Activated naive CD4-positive, alpha-beta T cell treated with anti-CD3 and anti-CD28 coated beads for 36 hours (primary cell): ENCODE data around the gene DKKL1. TPM values are rescaled to one million over a fixed set of nuclear protein-coding genes. Genes with fewer than 3 reads are reported as not detected.

Experiments
- CTCF ChIA-PET: fragments of 350-600 bp; sonication (Branson Sonifier 250); formaldehyde crosslinking; loops from one replicate; lab custom pipeline; 2021; ENCODE audit warnings: antibody characterized with exemption; lab: Charles Lee
- DNase-seq: peaks from one replicate; pipeline ENCODE4 v3.0.0-alpha.2; 2020
- H3K27ac Mint-ChIP-seq: one replicate; pipeline ENCODE4 v1.8.0; 2021; ENCODE audit warnings: mild to moderate bottlenecking, mixed read lengths
- H3K27me3 Mint-ChIP-seq: one replicate; pipeline ENCODE4 v1.8.0; 2021; ENCODE audit warnings: low read depth, mixed read lengths
- H3K36me3 Mint-ChIP-seq: one replicate; pipeline ENCODE4 v1.8.0; 2021; ENCODE audit warnings: low read depth, mixed read lengths
- H3K4me1 Mint-ChIP-seq: one replicate; pipeline ENCODE4 v1.8.0; 2021; ENCODE audit warnings: low read depth, mixed read lengths
- H3K4me3 Mint-ChIP-seq: one replicate; pipeline ENCODE4 v1.8.0; 2021; ENCODE audit warnings: mild to moderate bottlenecking, moderate library complexity, mixed read lengths
- H3K9me3 Mint-ChIP-seq: one replicate; pipeline ENCODE4 v1.8.0; 2021; ENCODE audit warnings: mixed read lengths
- intact Hi-C: fragments of 100-400 bp; cut with micrococcal nuclease; formaldehyde crosslinking; loops from one replicate; pipeline ENCODE4 v1.15.1; 2023
- total RNA-seq, 2 experiments: library from RNA; stranded (reverse); gene quantifications; one replicate each; pipeline ENCODE4 v1.2.3, GENCODE V29; 2021

DKKL1 gene
- total RNA-seq, 2 experiments from 2014 or later, result not detected

DNA sequence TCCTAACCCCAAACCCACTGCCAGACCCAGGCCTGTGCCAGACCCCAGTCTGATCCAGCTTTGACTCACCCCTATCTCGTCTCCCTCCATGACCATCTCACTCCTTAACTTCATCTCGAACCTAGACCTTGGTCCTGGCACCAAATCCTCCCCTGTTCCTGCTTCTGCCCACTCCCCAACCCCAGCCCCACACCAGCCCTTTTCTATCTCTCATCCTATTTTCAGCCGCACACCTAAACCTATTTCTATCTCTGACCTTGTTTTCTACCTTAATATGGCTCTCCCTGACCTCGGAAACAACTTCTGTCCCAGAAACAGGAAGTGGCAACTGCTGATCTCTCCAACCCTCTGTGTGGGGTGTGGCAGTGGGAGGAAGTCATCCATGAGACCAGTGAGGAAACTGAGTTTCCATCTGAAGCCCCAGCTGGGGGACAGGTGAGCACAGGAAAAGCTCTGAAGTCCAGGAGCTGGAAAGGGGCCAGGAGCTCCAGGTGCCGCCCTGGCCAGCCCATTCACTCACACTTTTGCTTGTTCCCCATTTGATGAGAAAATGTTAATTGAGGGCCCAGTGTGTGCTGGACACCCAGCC lies 45.9 kb downstream of the DKKL1 start:
- intact Hi-C loops, result no loop called here
- CTCF ChIA-PET, result interaction anchor here (0.6 to 3.2 kb wide), 8 partner anchors 12 to 211 kb away, joined by 3 to 15 read pairs (median 3); partner anchors contain the start of gene FLT3LG
- Mint-ChIP-seq H3K27ac (peak overlapping the region; percentile 46), H3K27me3 (no peaks in the 10 kb centered on the region), H3K9me3 (no peaks in the 10 kb centered on the region), H3K4me3 (peak overlapping the region; percentile 1), H3K36me3 (no peaks in the 10 kb centered on the region), H3K4me1 (peaks cover 54% of the 10 kb centered on the region)
- peak; percentile 40 for DNase-seq

DNA sequence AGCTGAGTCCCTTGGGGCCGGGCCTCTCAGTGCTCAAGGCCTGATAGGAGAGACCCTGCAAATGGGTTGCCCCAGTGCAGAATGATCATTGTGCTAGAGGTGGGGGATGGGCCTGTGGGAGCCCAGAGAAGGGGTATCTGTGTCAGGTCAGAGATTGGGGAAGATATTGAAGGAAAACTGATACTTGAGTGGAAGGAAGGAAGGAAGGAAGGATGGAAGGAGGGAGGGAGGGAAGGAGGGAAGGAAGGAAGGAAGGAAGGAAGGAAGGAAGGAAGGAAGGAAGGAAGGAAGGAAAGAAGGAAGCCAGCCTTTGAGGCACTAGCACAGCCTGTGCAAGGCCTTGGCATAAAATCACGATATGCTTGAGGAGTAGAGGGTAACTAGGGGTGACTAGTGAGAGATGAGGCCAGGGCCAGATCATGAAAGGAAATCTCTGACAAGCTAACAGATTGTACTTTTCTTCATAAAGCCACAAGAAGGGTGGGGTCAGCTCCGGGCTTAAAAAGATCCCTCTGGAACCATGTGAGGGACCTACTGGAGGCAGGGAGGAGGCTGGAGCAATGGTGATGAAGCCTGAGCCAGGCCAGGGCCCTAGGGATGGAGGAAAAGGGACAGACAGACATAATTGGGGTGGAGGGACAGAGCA lies 48.1 kb downstream of the DKKL1 start:
- H3K4me3 Mint-ChIP-seq, result no peak overlapping the region
- H3K27me3 Mint-ChIP-seq, result no peaks in the 10 kb centered on the region
- intact Hi-C loops, result no loop called here
- no peaks in the 10 kb centered on the region for H3K36me3 Mint-ChIP-seq
- CTCF ChIA-PET, result interaction anchor here (0.7 to 3.2 kb wide), 4 partner anchors 9 to 120 kb away, joined by 3 to 15 read pairs (median 4); no protein-coding TSS in a partner anchor
- DNase-seq, result no peak
- no peaks in the 10 kb centered on the region for H3K9me3 Mint-ChIP-seq
- H3K4me1 Mint-ChIP-seq, result peaks cover 52% of the 10 kb centered on the region
- H3K27ac Mint-ChIP-seq, result no peak overlapping the region

DNA sequence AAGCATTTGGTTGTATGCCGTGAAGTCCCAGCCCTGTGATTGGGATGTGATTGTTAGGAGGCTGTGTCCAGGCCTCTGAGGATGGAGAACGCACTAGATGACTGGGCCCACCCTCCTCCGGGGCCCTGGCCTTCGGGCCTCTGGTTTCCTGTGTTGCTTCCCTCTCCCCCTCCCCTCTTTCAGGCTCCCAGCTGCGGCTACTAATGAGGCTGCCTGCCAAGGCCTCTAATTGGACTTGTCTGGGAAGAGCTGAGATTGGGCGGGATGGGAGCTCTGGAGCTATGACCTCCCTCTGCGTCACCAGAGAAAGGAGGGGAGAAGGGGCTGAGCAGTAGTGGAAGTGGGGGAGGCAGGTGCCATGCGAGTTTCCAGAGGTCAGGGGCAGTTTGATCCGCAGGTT lies 49.7 kb downstream of the DKKL1 start:
- peaks cover 36% of the 10 kb centered on the region for H3K4me1 Mint-ChIP-seq
- H3K4me3 Mint-ChIP-seq, result no peak overlapping the region
- intact Hi-C loops, result no loop called here
- no peak overlapping the region for H3K27ac Mint-ChIP-seq
- no peaks in the 10 kb centered on the region for H3K9me3 Mint-ChIP-seq
- CTCF ChIA-PET, result interaction anchor here (0.6 to 0.7 kb wide), 2 partner anchors 55 to 188 kb away, joined by 3 read pairs; no protein-coding TSS in a partner anchor
- no peaks in the 10 kb centered on the region for H3K36me3 Mint-ChIP-seq
- no peaks in the 10 kb centered on the region for H3K27me3 Mint-ChIP-seq
- no peak for DNase-seq

DNA sequence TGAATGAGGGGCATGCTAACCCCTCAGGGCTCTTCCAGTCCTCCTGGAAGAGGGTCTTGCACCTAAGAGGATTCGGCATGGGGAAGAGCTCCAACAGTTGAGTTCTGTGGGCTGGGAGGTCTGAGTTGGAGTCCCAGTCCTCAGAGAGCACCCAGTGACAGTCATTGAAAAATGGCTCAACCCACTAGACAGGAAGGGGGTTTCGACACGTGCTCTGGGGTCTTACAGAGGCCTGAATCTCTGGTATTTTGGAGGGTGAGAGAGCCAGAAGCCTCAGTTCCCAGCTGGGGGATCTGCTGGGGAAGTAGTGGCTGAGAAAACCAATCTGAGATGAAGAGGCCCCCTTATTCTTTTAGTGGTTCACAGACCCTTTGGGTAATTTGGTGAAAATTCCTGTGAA lies 50.6 kb downstream of the DKKL1 start:
- CTCF ChIA-PET, result no interaction called here
- Mint-ChIP-seq H3K27ac (no peak overlapping the region), H3K27me3 (no peaks in the 10 kb centered on the region), H3K4me3 (no peak overlapping the region), H3K36me3 (no peaks in the 10 kb centered on the region), H3K4me1 (peaks cover 27% of the 10 kb centered on the region), H3K9me3 (no peaks in the 10 kb centered on the region)
- DNase-seq, result no peak
- intact Hi-C loops, result no loop called here

DNA sequence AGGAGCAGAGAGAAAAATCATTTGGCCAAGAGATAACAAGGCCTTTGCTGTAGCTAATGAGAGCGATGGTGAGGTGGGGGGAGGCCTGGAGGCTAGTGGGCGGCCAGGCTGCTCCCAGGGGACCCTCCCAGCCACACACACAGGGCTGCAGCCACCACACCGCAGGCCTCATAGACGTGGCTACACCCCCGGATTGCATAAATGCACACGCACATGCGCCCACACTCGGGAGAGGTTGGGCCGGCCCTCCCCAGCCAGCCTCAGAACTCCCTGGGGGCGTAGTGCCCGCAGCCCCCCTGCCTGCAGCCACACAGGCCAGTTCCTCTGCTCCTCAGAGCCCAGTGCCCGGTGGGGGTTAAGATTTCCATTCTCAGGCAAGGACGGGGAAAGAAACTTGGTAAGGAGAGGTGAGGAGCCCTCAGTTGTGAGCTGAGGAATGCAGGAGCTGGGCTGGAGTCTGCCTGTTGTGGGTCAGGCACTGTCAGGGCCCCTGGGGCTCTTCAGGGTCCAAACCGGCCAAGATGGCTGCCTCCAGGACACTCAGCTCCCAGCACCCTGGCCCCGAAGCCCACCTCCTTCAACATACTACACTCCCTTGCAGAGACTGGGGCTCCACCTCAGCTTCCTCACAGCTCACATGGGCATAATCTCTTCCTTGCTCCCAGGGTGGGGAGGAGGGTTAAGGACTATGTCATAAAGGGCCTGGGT lies 51.6 kb downstream of the DKKL1 start:
- DNase-seq, result no peak
- Mint-ChIP-seq H3K27ac (no peak overlapping the region), H3K36me3 (no peaks in the 10 kb centered on the region), H3K4me1 (peaks cover 18% of the 10 kb centered on the region), H3K9me3 (no peaks in the 10 kb centered on the region), H3K27me3 (peaks cover 6% of the 10 kb centered on the region), H3K4me3 (no peak overlapping the region)
- intact Hi-C loops, result no loop called here
- CTCF ChIA-PET, result no interaction called here

DNA sequence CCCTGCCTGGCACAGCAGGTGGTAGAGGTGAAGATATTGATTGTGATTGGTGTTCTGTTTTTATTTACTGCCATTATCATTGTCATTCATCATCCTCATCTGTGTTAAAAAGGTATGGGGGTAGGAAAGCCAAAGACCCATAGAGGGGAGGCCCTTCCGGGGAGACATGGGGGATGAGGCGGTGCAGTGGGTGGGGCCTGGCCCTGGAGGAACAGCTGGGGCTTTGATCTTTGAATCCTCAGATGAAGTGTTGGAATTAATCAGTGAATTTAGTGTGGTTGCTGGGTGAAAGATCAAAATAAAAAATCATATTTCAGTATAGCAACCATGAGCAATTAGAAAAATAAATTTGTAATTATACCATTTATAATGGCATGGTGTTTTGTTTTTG lies 52.1 kb downstream of the DKKL1 start:
- Mint-ChIP-seq H3K27ac (no peak overlapping the region), H3K36me3 (no peaks in the 10 kb centered on the region), H3K4me3 (no peak overlapping the region), H3K27me3 (peaks cover 11% of the 10 kb centered on the region), H3K9me3 (no peaks in the 10 kb centered on the region), H3K4me1 (peaks cover 20% of the 10 kb centered on the region)
- intact Hi-C loops, result no loop called here
- CTCF ChIA-PET, result no interaction called here
- DNase-seq, result no peak

DNA sequence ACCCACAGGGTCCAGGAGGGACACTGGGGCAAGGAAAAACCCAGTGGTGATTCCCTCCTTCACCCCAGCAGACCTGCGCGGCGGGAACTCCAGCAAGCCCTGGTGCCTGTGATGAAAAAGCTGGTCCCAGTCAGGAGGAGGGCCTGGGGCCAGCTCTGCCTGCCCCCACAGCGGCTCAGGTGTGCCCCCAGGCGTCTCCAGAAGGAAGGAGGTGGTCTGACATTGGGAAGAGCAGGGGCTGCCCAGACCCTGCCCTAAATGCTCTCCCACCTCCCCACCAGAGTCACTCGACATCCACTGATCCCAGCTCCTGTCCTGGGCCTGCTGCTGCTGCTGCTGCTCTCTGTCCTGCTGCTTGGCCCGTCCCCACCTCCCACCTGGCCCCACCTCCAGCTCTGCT lies 53.4 kb downstream of the DKKL1 start:
- H3K36me3 Mint-ChIP-seq, result no peaks in the 10 kb centered on the region
- intact Hi-C loops, result no loop called here
- H3K27ac Mint-ChIP-seq, result no peak overlapping the region
- CTCF ChIA-PET, result interaction anchor here (1.0 to 1.2 kb wide), 2 partner anchors 23 to 116 kb away, joined by 3 read pairs; no protein-coding TSS in a partner anchor
- H3K27me3 Mint-ChIP-seq, result peaks cover 23% of the 10 kb centered on the region
- DNase-seq, result no peak
- H3K4me3 Mint-ChIP-seq, result no peak overlapping the region
- H3K9me3 Mint-ChIP-seq, result no peaks in the 10 kb centered on the region
- peaks cover 19% of the 10 kb centered on the region for H3K4me1 Mint-ChIP-seq

DNA sequence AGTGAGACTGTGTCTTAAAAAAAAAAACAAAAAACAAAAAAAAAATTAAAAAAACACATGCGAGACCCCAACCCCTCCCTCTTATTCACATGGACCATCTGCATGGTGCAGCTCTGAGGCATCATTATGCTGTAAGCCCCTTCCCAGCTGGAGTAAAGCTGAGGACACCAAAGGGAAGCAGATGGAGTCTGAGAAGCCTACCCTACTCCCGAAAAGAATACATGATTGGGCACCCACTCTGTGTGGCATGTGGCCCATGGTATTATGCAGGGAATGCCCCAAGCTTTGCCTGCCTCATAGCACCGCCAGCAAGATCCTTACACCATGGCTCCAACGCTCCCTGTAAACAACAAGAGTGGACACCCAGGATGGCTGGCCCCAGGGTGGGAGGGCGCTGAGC lies 54.8 kb downstream of the DKKL1 start:
- Mint-ChIP-seq H3K4me3 (no peak overlapping the region), H3K4me1 (peaks cover 21% of the 10 kb centered on the region), H3K9me3 (no peaks in the 10 kb centered on the region), H3K36me3 (no peaks in the 10 kb centered on the region), H3K27me3 (peaks cover 33% of the 10 kb centered on the region), H3K27ac (no peak overlapping the region)
- no peak for DNase-seq
- CTCF ChIA-PET, result interaction anchor here (1.2 to 1.6 kb wide), 2 partner anchors 12 to 54 kb away, joined by 4 read pairs; no protein-coding TSS in a partner anchor
- intact Hi-C loops, result no loop called here

DNA sequence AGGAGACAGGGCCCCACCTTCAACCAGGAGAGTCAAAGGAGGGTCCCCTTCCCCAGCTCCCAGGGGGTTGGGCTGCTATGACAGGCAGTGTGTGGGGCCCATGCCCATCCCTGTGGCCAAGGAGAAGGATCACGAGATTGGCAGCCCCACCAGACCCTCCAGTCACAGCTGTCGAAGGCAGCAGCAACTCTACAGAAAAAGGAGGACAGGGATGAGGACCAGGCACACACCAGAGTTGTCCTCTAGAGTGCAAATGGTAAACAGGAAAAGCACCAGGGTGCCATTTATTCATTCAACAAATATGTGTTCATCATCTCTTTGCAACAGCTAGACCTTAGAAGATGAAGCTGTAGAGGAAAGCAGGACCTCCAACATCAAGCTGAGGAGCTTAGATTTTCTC lies 55.5 kb downstream of the DKKL1 start:
- intact Hi-C loops, result no loop called here
- Mint-ChIP-seq H3K4me3 (no peak overlapping the region), H3K9me3 (no peaks in the 10 kb centered on the region), H3K27ac (no peak overlapping the region), H3K4me1 (peaks cover 27% of the 10 kb centered on the region), H3K36me3 (no peaks in the 10 kb centered on the region), H3K27me3 (peaks cover 39% of the 10 kb centered on the region)
- DNase-seq, result no peak
- CTCF ChIA-PET, result interaction anchor here (1.2 to 2.4 kb wide), 3 partner anchors 13 to 54 kb away, joined by 4 to 6 read pairs (median 4); no protein-coding TSS in a partner anchor

DNA sequence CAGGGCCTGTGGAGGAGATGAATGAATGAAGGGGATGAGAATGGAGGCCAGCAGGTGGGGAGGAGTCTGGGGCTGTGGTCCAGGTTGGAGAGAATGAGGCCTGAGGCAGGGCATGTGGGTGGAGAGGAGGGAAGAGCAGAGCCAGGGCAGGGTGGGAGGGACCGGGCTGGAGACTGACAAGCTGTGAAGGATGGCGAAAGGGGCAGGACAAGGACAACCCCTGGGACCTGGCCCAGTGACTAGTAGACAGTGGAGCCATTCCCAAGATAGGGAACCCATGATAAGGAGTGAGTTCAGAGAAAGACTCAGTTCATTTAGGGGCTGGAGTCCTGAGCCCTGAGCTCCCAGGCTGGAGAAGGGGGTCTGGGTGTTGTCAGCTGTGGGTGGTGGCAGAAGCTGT lies 56.5 kb downstream of the DKKL1 start:
- H3K36me3 Mint-ChIP-seq, result no peaks in the 10 kb centered on the region
- H3K27ac Mint-ChIP-seq, result no peak overlapping the region
- H3K9me3 Mint-ChIP-seq, result no peaks in the 10 kb centered on the region
- H3K4me1 Mint-ChIP-seq, result peaks cover 27% of the 10 kb centered on the region
- intact Hi-C loops, result no loop called here
- DNase-seq, result no peak
- CTCF ChIA-PET, result interaction anchor here (1.0 to 2.5 kb wide), 3 partner anchors 10 to 50 kb away, joined by 3 to 15 read pairs (median 6); no protein-coding TSS in a partner anchor
- H3K4me3 Mint-ChIP-seq, result no peak overlapping the region
- H3K27me3 Mint-ChIP-seq, result peaks cover 48% of the 10 kb centered on the region

DNA sequence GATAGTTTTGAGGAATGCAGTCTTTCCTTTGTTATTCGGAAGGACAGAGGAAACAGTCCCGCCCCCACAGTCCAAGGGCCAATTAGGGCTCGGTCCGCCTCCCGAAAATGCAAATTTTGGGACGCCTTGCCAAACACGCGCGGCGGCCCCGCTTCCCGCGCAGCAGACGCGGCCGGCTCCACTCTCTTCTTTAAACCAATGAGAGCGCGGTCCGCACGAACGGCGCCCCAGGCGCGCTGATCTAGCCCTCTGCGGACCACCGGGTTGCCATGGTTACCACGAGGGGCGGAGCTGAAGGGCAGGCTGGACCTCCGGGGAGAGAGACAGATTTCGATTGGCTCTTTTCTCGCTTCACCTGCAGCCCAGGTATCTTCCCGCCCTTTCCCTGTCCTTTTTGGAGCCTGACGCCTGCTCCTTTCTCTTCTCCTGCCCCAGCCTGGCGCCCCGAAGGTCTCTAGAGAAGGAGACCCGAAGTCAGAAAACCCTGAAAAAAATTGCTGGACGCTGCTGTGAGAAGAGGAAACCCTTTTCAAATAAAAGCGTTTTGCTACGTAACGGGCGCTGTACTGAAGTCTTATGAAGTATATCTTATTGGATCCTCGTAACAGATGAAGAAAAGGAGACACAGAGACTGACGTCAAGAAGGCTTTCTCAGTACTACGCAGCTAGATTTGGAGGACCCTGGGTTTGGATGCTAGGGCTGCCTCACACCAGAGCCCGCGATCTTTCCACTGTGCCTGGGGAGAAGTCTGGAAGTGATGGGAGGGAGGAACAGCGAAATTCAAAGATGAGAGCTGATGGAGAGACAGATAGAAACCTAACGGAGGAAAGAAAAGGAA lies 57.6 kb downstream of the DKKL1 start:
- H3K9me3 Mint-ChIP-seq, result no peaks in the 10 kb centered on the region
- peak overlapping the region; percentile 31 for H3K4me3 Mint-ChIP-seq
- peaks cover 33% of the 10 kb centered on the region for H3K4me1 Mint-ChIP-seq
- intact Hi-C loops, result no loop called here
- no peak overlapping the region for H3K27ac Mint-ChIP-seq
- H3K27me3 Mint-ChIP-seq, result peaks cover 58% of the 10 kb centered on the region
- peak; percentile 60 for DNase-seq
- no peaks in the 10 kb centered on the region for H3K36me3 Mint-ChIP-seq
- CTCF ChIA-PET, result interaction anchor here (1.0 to 2.5 kb wide), 3 partner anchors 11 to 49 kb away, joined by 3 to 15 read pairs (median 6); no protein-coding TSS in a partner anchor
